Fibroblast of skin of right biceps (primary cell): ENCODE results near the gene ZNRF3.
A peak's percentile ranks its signal among the peaks of the same experiment; 100 is the strongest.
"Not testable (repeated sequence)": the region's sequence is repeated elsewhere in the genome, so short reads cannot be mapped to it uniquely, and the experiment has no call there.

Experiments used
- DNase-seq: peaks from one replicate; pipeline ENCODE4 v3.0.0-alpha.2; 2013

The ZNRF3 gene

DNA sequence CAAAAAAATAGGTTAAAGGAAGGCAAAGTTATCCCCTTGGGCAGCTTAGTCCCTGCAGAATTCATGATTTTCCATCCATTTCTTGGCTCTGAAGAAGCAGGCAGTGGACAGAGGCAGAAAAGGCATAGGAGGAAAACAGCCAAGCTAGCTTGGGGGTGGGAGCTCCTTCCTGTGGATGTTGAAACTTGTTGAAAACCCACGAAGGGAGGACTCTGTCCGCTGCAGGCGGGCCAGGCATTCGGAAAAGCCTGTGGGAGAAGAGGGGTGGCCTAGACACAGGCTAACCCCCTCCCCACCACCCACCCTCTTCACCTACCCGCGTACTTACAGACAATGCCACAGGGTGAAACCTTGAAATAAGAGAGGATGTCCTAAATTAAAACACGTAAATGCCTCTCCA lies 106.1 kb downstream of the ZNRF3 start:
- no peak for DNase-seq

DNA sequence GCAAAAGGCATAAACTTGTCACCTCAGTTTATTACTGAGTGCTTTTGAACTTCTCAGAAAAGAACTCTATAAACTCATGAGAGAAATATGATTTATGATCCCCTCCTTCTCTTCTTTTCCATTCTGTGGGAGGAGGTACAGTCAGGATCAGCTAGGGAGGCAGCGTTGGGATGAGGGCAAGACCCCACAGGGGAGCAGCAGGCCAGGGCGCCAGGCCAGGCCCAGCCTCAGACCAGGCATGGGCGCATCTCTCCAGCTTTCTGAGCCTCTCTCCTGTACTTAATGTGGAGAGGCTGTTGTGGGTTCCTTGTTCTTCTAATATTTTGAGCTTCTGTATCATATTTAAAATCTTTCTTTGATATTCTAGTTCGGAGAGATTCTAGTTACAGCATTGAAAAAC lies 106.5 kb downstream of the ZNRF3 start:
- no peak for DNase-seq

DNA sequence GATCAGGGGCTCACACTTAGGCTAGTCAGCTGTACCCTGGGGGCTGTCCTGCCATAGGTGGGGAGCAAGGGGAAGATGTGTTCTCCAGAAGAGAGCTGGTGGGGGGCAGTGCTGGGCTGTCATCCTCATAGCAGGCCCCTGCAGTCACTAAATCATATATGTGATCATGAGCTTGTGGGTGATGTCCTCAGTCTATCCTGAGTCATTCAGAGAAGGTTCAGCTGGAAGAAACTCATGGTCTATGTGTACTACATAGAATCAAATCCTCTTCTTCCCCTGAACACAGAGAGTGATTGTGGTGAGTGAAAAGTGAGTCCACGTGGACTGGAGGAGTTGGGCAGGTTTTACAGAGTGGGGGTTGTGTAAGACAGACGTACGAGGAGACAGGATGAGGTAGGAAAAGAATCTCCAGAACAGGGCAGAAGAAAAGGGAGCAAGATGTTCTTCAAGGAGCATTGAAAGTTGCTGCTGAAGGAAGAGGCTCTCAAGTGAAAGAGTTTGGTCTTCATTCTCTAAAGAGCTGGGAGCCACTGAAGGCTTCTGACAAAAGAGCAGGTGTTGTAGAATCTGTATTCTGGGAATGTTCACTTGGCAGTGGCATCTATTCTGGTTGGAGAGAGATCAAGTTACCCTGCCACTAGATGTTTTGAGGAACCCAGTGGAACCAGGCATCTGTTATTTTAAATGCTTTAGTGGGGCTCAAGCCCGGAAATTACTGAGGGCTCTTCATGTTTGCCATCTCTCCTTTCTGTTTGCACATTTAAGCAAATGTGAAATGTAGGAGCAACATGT lies 109.4 kb downstream of the ZNRF3 start:
- no peak for DNase-seq

DNA sequence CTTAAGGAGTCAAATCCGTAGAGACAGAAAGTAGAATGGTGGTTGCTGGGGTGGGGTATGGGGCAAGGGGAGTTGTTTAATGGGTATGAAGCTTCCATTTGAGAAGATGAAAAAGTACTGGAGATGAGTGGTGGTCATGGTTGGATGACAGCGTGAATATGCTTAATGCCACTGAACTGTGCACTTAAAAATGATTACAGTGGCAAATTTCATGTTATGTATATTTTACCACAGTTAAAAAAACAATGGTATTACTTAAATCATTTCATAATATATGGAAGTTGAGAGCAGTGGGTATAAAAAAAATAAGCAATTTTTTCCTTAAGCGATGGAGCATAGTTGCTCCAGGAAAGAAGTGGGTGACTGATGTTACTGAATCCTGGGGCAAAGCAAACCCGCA lies 111.2 kb downstream of the ZNRF3 start:
- DNase-seq: no peak

DNA sequence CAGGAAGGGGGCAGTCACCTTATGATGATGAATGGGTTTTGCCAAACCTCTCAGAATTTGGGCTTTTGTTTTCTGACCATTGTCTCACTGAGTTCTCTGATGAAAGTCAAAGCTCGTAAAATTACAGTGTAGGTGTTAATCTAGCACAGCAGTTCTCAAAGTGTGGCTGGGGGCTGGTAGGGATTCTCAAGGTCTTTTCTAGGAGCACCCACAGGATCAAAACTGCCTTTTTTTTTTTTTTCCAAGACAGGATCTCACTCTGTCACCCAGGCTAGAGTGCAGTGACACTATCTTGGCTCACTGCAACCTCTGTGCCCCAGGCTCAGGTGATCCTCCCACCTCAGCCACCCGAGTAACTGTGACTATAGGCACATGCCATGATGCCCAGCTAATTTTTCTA lies 112.2 kb downstream of the ZNRF3 start:
- no peak for DNase-seq

DNA sequence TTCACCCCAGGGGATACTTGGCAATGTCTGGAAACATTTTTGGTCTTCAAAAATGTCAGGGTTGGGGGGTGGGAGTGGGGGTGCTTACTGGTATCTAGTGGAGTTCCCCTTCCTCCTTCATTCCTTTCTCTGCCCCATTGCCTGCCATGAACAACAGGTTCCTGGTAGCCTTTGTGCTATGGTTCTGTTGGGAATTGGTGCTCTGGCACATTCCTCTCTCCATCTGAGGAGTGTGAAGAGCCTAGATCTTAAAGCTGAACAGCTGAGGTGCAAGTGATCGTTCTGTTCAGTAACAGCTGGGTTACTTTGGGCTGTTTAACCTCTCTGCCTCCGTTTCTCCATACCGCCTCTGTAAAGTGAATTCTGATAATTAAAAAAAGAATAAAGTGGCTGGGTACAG lies 114.0 kb downstream of the ZNRF3 start:
- DNase-seq: no peak

DNA sequence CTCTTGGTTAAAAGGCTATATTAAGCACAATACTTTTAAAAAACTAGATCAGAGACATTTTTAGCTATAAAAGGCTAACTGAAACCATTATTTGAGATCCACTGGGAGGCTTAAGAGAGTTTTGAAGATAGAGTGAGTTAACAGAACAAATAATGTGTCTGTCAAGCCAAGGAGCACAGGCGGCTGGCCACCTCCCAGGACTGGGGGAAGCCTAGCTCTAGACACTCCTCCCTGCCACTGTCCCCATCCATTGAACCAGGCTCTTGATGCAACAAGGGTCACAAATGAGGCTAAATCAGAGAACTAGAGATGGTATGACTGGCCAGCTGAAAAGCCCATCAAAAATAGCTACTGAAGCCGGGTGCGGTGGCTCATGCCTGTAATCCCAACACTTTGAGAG lies 115.3 kb downstream of the ZNRF3 start:
- no peak for DNase-seq

DNA sequence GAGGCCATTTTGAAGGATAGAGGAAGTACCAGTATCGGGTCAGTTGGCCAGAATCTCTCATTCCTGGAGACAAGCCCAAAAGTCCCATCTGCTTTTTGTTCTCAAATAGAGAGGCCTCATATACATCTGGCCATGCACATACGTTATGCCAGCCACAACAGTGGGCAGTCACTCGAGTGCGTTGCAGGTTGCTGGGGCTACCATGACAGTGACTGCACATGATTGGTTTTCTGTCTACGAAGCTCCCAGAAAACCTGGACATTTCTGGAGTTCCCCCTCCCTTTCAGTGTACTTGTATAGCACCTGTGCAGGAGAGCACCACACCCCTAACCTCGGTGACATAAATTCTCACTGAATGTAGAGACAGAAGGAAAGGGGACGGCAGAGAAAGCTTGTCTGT lies 116.1 kb downstream of the ZNRF3 start:
- no peak for DNase-seq

DNA sequence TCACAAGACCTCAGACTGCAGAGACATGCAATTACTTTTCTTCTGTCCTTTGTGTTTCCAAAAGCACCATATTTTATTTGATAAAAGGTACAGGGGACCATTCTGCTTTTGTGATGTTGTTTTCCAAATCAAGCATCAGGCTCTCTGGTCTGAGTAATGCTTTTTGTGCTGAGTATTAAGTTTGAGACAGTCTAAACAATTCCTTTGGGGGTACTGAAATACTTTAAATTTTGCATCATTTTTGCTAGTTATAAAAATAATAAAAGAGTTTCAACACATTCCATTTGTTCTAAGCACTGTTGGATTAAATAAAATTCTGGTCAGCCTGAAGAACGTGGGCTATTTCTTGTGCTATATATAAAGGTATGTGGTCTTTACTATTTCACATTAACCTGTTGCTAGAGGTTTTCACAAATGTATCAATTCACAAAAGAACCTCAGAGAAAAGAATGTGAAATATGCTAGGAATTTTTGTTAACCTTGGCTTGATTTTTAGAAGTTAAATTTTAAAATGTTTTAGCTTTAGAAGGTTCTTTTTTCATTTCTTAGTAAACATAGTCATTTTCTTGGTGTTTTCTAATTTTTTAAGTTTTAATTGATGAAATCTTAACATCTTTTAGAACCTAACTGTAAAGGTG lies 116.7 kb downstream of the ZNRF3 start:
- peak; percentile 16 for DNase-seq

DNA sequence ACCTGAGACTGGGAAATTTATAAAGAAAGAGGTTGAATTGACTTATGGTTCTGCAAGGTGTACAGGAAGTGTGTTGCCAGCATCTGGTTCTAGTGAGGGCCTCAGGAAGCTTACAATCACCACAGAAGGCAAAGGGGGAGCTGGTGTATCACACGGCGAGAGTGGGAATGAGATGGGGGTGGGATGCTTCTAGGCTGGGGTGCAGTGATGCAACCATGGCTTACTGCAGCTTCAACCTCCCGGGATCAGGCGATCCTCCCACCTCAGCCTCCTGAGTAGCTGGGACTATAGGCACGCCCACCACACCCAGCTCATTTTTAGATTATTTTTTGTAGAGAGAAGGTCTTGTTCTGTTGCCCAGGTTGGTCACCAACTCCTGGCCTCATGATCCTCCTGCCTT lies 117.3 kb downstream of the ZNRF3 start:
- DNase-seq: no peak

DNA sequence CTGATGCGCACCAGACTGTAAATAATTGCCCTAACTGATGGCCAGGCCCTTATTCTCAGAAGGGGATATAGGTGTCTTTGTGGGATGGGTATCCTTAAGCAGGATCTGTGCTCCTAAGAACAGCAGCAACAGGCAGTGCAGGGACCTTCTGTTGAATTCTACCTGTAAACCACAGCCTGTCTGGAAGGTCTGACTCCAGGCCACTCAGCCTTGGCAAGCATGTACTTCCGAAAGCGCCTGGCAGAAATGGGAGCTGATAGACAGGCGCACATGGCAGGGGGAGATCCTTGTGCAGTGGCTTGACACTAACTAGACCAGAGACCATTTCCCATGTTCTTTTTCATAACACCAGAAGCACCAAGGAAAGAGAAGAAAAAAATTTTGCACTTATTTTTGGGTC lies 119.2 kb downstream of the ZNRF3 start:
- no peak for DNase-seq

DNA sequence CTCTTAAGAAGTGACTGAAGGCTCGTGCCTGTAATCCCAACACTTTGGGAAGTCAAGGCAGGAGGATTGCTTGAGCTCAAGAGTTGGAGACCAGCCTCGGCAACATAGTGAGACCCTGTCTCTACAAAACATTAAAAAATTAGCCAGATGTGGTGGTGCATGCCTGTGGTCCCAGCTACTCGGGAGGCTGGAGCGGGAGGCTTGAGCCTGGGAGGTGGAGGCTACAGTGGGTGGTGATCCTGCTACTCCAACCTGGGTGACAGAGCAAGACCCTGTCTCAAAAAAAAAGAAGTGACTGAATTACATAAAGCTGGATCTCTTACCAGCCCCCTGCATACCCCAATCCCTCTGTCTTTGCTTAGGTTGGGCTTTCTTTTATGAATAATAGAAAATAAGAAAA lies 120.2 kb downstream of the ZNRF3 start:
- no peak for DNase-seq

DNA sequence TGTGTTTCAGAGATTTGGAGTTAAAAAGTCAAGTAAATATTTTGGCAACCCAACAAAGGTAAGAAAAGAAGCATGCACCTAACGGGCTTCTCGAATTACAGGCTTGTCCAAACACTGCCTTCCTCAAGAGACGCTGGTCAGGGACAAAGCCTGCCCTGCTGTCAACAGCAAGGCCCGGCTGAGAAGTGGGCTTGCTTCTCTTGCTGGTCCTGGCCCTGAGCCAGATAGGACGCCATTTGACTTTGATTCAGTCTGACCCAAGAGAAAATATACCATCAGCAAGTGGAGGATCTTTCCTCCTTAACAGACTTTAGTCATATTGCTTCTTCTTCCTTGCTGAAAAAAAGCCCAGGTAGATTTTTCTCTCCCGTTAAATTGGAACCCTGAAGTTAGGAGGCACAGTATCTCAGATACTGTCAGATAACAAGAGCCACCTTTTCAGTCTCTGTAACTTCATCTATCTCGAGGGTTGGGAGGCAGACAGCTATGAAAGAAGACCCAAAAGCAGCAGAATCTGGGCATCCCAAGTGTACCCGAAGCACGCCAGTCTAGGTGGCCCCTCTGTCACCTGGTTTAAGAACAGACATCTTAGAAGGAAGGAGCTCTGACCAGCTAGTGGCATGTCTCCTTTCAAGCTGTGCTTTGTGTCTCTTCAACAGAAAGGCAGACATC lies 120.7 kb downstream of the ZNRF3 start:
- DNase-seq: no peak

DNA sequence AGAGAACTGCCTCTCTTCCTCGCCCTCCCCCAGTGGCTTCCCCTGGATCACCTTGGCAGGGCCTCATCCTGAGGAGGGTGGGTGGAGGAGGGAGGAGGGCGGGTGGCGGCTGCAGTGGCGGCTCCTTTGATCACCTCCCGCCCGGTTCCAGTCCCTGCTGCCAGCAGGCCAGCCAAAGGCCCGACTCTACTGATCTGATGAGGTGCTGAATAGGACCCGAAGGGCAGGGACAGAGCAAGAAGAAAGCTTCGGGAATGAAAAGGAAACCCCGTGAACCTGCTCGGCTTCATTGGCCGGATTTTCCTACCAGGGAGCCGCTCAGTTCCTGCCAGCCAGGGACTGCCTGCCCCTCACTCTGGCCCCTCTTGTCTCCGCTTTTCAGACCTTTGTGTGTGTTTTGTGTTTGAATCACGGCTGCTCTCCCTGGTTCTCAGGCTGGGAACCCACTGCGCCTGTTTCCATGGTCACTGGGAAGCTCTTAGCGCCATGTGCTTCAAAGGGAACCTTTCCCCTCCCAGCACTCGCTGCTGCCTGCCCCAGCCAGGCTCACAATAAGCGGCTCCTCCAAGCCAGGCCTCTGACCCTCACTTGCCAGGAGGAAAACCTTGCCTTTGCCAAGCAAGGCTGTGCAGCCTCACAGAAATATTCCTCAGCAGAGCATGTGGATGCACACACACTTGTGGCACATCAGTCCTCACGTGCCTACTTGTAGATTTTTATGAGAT lies 121.4 kb downstream of the ZNRF3 start:
- DNase-seq: no peak

DNA sequence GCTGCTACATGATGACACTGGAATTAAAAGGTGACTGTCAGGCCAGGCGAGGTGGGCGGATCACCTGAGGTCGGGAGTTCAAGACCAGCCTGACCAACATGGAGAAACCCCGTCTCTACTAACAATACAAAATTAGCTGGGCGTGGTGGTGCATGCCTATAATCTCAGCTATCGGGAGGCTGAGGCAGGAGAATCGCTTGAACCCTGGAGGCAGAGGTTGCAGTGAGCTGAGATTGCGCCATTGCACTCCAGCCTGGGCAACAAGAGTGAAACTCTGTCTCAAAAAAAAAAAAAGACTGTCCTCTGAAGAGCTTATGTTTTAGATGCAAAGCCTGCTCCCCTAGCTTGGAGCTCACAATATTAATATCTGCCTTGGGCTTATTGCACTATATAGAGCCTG lies 122.4 kb downstream of the ZNRF3 start:
- not testable (repeated sequence) for DNase-seq

DNA sequence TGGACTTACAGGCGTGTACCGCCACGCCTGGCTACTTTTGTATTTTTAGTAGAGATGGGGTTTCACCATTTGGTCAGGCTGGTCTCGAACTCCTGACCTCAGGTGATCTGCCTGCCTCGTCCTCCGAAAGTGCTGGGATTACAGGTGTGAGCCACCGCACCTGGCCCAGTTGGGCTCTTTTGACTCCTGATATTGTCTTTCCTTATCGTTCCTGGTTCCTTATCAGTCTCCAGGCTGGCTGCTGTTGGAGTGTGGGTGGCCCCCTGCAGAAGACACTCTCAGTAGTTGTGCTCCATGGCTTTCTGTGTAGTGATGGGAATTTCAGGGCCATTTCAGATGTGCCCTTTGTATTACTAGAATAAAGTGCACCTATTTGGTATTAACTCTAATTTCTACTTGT lies 123.0 kb downstream of the ZNRF3 start:
- DNase-seq: no peak

DNA sequence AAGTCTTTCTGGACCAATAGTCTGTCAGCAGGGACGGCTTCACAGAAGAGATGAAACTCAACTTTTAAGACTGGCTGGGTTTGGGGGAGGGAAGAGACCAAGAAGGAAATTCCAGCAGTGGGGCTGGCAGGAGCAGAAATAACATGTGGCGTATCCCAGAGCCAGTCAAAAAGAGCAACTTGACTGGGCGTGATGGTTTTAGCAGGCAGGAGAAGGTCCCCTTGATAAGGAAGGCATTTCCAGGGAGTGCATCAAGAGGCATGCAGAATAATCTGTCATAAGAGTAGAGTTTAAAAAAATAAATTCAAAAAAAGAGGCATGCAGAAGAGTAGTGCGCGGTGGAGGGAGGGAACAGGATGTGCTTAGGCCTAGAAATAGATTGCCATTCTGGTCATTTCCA lies 125.8 kb downstream of the ZNRF3 start:
- DNase-seq: no peak

DNA sequence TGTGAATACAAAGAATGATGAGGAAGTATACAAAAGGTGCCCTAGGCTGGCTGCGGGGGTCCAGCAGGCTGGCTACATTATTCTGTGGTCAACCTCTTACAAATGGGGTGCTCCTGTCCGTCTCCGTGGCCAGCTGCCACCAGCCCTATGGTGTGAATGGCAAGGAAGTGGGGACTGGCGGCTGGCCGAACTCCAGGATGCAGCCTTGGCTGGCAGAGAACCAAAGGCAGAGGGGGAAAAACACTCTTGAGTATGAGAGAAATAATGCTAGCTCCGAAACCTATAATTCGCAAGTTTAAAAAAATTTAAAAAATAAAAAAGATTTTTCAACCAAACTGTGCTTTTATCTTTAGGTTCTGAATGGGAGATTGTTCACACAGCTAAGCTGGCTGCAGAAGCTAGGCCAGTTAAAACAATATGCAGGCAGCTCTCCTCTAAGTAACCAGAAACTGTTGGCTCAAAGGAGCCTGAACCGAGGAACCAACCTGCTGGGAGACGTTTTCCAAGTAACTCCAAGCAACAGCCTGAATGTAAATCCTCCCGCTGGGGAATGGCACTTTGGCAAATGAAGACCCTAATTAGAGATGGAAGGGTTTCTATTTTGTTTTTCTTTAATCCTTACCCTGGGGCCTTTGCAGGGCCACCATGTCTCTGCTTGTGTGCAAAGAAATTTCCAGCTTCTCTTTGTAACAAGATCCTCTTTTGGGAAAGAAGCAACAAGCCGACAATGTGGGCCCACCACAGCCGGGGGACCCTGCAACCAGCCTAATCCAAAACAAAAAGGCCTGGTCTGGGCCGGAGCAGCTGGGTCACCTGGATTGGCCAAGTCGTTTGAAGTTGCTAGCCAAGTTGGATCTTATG lies 128.1 kb downstream of the ZNRF3 start:
- no peak for DNase-seq

DNA sequence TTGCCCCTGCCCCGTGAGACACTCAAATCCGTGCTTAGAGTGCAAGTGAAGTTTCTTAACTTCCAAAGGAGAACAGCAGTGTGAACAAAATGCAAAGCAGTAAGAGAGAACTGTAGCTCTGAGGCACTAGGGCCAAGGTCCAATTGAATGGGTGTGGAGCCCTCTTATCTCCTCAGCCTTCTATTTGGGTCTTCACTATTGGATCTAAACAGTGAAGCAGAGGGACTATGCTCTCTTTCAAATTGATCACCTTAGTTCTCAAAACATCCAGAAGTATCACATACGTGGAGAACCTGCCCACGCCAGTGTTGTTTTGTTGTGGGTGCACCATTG lies 128.7 kb downstream of the ZNRF3 start:
- no peak for DNase-seq

DNA sequence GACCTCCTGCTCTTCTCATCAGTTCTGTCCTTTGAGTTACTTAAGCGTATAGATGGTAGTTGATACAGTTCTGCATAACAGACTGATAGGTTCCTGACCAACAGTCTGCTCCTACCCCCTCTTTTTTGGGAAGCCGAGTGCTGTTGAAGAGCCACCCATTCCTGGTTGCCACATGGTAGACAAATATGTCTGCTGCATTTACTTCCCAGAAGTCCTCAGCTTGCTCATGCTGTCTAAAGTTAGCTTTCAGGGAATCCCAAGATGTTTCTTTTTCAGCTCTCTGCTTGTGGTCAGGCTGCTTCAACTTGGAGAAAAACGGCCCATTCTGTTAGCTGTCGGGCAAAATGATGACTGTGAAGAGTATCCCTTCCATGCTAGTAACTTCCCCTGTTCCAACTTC lies 129.6 kb downstream of the ZNRF3 start:
- no peak for DNase-seq

DNA sequence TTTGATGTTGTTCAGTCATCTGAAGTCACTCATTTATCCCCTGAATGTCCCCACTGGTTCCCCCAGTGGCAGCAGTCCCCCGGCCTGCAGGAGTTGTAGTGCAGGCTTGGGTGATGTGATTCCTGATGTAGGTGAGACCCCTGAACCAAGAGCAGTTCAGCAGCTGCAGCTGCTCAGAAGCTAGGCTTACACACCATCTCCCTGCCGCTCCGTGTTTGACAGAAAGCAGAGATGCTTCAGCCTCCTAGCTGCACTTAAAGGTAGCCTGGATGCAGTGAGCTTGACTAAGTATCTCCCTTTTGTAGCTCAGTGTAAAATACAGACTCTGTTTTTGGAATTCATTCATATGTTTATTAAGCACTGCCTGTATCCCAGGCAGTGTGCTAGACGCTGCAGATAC lies 130.9 kb downstream of the ZNRF3 start:
- DNase-seq: no peak

DNA sequence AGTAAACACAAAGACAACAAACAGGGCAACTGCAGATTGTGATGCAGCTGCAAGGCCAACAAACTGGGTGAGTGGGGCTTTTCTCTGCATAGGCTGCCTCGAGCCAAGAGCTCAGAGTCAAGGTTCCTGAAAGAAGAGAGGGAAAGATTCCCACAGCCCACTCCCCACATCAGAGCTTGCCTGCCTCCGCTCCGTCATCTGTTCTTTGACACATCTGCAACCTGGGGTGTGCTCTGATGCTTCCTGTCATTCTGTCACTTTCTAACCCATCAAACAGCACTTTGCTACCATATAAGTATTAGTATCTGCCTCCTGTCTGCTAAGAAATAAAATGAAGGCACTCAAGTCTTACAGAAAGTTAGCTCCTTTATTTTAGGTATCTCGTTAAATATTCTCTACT lies 131.4 kb downstream of the ZNRF3 start:
- DNase-seq: no peak
